GM23338 (cell line): ENCODE results near the gene APCDD1L.

Experiments
- CREB1 ChIP-seq: fragments of 250-450 bp; sonication (Bioruptor Pico); IDR thresholded peaks from 2 replicates; pipeline ENCODE4 v1.5.0; 2020; ENCODE audit warnings: low read depth, mild to moderate bottlenecking, moderate library complexity
- EZH2 ChIP-seq: fragments of 200-600 bp; sonication (generic); IDR thresholded peaks from one replicate; pipeline ENCODE4 v1.8.0; 2017; ENCODE audit warnings: antibody characterized with exemption, mild to moderate bottlenecking, low read depth; ENCODE audit not compliant: unreplicated experiment
- EZH2phosphoT487 ChIP-seq: fragments of 200-600 bp; sonication (generic); IDR thresholded peaks from one replicate; pipeline ENCODE4 v1.8.1; 2018; ENCODE audit warnings: antibody characterized with exemption; ENCODE audit not compliant: unreplicated experiment
- JUNB ChIP-seq: IDR thresholded peaks from one replicate; pipeline ENCODE4 v1.6.1; 2016; ENCODE audit warnings: antibody characterized with exemption; ENCODE audit not compliant: unreplicated experiment
- NANOG ChIP-seq: IDR thresholded peaks from 2 replicates; pipeline ENCODE4 v1.6.1; 2016; ENCODE audit warnings: antibody characterized with exemption, borderline replicate concordance
- POLR2AphosphoS5 ChIP-seq: IDR thresholded peaks from 2 replicates; pipeline ENCODE4 v1.6.1; 2016; ENCODE audit warnings: antibody characterized with exemption, low read depth
- STAT1 ChIP-seq: IDR thresholded peaks from one replicate; pipeline ENCODE4 v1.6.1; 2016; ENCODE audit warnings: antibody characterized with exemption; ENCODE audit not compliant: unreplicated experiment
- ZNF114 ChIP-seq: fragments of 250-450 bp; sonication (Bioruptor Pico); IDR thresholded peaks from 2 replicates; pipeline ENCODE4 v1.5.0; 2020; ENCODE audit warnings: mild to moderate bottlenecking, moderate library complexity
- TF ChIP-seq, protein P1 (sequence below), 2 experiments: fragments of 200-600 bp in 1 of 2; sonication (generic) in 1 of 2; conservative IDR thresholded peaks; 2 replicates each; pipeline versions ENCODE4 v1.5.1 to v1.6.1; 2016 to 2017; ENCODE audit warnings: antibody characterized with exemption in 2 of 2, low read depth in 2 of 2, mild to moderate bottlenecking in 2 of 2, moderate library complexity in 1 of 2
- TF ChIP-seq, protein P2 (sequence below): IDR thresholded peaks from one replicate; pipeline ENCODE4 v1.6.1; 2018; ENCODE audit warnings: antibody characterized with exemption; ENCODE audit not compliant: unreplicated experiment
- TF ChIP-seq, protein P3 (sequence below): fragments of 250-450 bp; sonication (Bioruptor Pico); IDR thresholded peaks from 2 replicates; pipeline ENCODE4 v1.5.0; 2020; ENCODE audit warnings: mild to moderate bottlenecking, moderate library complexity
- TF ChIP-seq, protein P4 (sequence below): IDR thresholded peaks from 2 replicates; pipeline ENCODE4 v1.6.1; 2016; ENCODE audit warnings: antibody characterized with exemption

DNA sequence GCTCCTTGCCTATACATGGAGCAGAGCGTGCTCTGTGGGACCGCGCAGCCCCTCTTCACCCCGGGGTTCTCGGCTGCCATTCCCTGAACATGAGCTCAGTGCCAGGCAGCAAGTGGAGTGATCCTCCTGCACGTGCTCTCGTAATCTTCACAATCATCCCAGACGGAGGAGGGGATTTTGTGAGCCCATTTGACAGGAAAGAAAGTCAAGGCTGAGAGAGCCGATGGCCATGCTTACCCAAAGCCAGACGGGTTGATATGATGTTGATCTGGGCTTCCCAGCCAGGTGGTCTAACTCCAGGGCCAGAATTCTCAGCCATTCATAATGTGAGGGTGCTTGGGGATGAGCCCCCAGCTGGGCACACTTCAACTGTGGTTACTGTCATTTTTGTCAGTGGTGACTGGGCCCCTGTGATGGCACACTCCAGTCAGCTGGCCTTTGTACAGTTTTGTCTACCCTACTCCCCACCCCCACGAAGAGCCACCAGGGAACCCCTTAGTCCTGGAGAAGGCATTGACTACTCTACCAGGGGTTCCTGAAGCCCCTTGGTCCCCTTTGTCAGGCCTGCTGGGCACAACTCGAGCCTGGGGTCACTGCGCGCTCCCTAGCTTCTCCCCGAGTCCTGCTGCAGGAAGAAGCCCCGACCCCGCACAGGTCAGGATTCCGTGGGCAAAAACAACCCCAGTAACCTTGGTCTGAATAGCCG, 1.5 kb downstream of the APCDD1L start:
- TF ChIP-seq, protein P1, sequence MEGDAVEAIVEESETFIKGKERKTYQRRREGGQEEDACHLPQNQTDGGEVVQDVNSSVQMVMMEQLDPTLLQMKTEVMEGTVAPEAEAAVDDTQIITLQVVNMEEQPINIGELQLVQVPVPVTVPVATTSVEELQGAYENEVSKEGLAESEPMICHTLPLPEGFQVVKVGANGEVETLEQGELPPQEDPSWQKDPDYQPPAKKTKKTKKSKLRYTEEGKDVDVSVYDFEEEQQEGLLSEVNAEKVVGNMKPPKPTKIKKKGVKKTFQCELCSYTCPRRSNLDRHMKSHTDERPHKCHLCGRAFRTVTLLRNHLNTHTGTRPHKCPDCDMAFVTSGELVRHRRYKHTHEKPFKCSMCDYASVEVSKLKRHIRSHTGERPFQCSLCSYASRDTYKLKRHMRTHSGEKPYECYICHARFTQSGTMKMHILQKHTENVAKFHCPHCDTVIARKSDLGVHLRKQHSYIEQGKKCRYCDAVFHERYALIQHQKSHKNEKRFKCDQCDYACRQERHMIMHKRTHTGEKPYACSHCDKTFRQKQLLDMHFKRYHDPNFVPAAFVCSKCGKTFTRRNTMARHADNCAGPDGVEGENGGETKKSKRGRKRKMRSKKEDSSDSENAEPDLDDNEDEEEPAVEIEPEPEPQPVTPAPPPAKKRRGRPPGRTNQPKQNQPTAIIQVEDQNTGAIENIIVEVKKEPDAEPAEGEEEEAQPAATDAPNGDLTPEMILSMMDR (conservative IDR thresholded peaks at IDR 0.05; ENCODE audit: low read depth in 2 of 2): no peak
- TF ChIP-seq EZH2 (no peak), JUNB (no peak), EZH2phosphoT487 (no peak), POLR2AphosphoS5 (no peak), CREB1 (CRISPR knock-in tag) (no peak), NANOG (no peak), STAT1 (no peak), ZNF114 (CRISPR knock-in tag) (no peak)
- TF ChIP-seq, protein P2, sequence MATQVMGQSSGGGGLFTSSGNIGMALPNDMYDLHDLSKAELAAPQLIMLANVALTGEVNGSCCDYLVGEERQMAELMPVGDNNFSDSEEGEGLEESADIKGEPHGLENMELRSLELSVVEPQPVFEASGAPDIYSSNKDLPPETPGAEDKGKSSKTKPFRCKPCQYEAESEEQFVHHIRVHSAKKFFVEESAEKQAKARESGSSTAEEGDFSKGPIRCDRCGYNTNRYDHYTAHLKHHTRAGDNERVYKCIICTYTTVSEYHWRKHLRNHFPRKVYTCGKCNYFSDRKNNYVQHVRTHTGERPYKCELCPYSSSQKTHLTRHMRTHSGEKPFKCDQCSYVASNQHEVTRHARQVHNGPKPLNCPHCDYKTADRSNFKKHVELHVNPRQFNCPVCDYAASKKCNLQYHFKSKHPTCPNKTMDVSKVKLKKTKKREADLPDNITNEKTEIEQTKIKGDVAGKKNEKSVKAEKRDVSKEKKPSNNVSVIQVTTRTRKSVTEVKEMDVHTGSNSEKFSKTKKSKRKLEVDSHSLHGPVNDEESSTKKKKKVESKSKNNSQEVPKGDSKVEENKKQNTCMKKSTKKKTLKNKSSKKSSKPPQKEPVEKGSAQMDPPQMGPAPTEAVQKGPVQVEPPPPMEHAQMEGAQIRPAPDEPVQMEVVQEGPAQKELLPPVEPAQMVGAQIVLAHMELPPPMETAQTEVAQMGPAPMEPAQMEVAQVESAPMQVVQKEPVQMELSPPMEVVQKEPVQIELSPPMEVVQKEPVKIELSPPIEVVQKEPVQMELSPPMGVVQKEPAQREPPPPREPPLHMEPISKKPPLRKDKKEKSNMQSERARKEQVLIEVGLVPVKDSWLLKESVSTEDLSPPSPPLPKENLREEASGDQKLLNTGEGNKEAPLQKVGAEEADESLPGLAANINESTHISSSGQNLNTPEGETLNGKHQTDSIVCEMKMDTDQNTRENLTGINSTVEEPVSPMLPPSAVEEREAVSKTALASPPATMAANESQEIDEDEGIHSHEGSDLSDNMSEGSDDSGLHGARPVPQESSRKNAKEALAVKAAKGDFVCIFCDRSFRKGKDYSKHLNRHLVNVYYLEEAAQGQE: no peak
- TF ChIP-seq, protein P3, sequence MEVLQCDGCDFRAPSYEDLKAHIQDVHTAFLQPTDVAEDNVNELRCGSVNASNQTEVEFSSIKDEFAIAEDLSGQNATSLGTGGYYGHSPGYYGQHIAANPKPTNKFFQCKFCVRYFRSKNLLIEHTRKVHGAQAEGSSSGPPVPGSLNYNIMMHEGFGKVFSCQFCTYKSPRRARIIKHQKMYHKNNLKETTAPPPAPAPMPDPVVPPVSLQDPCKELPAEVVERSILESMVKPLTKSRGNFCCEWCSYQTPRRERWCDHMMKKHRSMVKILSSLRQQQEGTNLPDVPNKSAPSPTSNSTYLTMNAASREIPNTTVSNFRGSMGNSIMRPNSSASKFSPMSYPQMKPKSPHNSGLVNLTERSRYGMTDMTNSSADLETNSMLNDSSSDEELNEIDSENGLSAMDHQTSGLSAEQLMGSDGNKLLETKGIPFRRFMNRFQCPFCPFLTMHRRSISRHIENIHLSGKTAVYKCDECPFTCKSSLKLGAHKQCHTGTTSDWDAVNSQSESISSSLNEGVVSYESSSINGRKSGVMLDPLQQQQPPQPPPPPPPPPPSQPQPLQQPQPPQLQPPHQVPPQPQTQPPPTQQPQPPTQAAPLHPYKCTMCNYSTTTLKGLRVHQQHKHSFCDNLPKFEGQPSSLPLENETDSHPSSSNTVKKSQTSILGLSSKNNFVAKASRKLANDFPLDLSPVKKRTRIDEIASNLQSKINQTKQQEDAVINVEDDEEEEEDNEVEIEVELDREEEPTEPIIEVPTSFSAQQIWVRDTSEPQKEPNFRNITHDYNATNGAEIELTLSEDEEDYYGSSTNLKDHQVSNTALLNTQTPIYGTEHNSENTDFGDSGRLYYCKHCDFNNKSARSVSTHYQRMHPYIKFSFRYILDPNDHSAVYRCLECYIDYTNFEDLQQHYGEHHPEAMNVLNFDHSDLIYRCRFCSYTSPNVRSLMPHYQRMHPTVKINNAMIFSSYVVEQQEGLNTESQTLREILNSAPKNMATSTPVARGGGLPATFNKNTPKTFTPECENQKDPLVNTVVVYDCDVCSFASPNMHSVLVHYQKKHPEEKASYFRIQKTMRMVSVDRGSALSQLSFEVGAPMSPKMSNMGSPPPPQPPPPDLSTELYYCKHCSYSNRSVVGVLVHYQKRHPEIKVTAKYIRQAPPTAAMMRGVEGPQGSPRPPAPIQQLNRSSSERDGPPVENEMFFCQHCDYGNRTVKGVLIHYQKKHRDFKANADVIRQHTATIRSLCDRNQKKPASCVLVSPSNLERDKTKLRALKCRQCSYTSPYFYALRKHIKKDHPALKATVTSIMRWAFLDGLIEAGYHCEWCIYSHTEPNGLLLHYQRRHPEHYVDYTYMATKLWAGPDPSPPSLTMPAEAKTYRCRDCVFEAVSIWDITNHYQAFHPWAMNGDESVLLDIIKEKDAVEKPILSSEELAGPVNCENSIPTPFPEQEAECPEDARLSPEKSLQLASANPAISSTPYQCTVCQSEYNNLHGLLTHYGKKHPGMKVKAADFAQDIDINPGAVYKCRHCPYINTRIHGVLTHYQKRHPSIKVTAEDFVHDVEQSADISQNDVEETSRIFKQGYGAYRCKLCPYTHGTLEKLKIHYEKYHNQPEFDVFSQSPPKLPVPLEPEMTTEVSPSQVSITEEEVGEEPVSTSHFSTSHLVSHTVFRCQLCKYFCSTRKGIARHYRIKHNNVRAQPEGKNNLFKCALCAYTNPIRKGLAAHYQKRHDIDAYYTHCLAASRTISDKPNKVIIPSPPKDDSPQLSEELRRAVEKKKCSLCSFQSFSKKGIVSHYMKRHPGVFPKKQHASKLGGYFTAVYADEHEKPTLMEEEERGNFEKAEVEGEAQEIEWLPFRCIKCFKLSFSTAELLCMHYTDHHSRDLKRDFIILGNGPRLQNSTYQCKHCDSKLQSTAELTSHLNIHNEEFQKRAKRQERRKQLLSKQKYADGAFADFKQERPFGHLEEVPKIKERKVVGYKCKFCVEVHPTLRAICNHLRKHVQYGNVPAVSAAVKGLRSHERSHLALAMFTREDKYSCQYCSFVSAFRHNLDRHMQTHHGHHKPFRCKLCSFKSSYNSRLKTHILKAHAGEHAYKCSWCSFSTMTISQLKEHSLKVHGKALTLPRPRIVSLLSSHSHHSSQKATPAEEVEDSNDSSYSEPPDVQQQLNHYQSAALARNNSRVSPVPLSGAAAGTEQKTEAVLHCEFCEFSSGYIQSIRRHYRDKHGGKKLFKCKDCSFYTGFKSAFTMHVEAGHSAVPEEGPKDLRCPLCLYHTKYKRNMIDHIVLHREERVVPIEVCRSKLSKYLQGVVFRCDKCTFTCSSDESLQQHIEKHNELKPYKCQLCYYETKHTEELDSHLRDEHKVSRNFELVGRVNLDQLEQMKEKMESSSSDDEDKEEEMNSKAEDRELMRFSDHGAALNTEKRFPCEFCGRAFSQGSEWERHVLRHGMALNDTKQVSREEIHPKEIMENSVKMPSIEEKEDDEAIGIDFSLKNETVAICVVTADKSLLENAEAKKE (CRISPR knock-in tag): no peak
- TF ChIP-seq, protein P4, sequence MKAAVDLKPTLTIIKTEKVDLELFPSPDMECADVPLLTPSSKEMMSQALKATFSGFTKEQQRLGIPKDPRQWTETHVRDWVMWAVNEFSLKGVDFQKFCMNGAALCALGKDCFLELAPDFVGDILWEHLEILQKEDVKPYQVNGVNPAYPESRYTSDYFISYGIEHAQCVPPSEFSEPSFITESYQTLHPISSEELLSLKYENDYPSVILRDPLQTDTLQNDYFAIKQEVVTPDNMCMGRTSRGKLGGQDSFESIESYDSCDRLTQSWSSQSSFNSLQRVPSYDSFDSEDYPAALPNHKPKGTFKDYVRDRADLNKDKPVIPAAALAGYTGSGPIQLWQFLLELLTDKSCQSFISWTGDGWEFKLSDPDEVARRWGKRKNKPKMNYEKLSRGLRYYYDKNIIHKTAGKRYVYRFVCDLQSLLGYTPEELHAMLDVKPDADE: no peak
